ENCODE results near the gene CHST3. TPM values are rescaled to one million over a fixed set of nuclear protein-coding genes. Genes with fewer than 3 reads are reported as not detected.

Gene CHST3
- total and polyA plus RNA-seq, 10 of the 15 experiments (the other 5 are each of a cell fraction or from before 2014, with no cell fraction given), result 0.03 to 0.50 (median 0.05) TPM; not detected in 2

- CTCF ChIA-PET, result interaction anchor here (1.1 to 3.8 kb wide), 7 partner anchors 11 to 85 kb away, joined by 3 to 15 read pairs (median 7); no protein-coding TSS in a partner anchor
- Histone ChIP-seq H3K79me2 (ENCODE audit: control insufficient read depth, insufficient read depth, low read length) (no peaks in the 10 kb centered on the region), H3K9ac (ENCODE audit: control insufficient read depth, insufficient read depth, low read length) (no peak overlapping the region; the same call in 1 of the 2 replicates), H3K9me3 (replicated peaks; ENCODE audit: control insufficient read depth, insufficient read depth, low read length) (no peaks in the 10 kb centered on the region), H3K4me2 (ENCODE audit: control insufficient read depth, insufficient read depth) (no peak overlapping the region), H4K20me1 (ENCODE audit: control insufficient read depth, insufficient read depth) (no peaks in the 10 kb centered on the region), H3K4me3 (no peak overlapping the region), H3K36me3 (ENCODE audit: control insufficient read depth in 2 of 2, insufficient read depth in 2 of 2, low read length in 1 of 2) (no peaks in the 10 kb centered on the region), H2AFZ (ENCODE audit: control insufficient read depth, low read depth, low read length) (no peak overlapping the region; the same call in 1 of the 2 replicates), H3K4me1 (ENCODE audit: control insufficient read depth, insufficient read depth, low read length) (peaks cover 44% of the 10 kb centered on the region), H3K27ac (ENCODE audit: control insufficient read depth, insufficient read depth) (0 out of 2 replicates have a peak overlapping the region, but pooled peaks have one; percentile 18), H3K27me3 (replicated peaks in 1 of 2; ENCODE audit: control insufficient read depth in 2 of 2, insufficient read depth in 2 of 2, low read length in 1 of 2) (no peaks in the 10 kb centered on the region; a peak in 1 of 4 replicates)
- in situ Hi-C loops (cut with MboI) (no loop called here), intact Hi-C loops (cut with micrococcal nuclease; ENCODE audit: unreplicated experiment) (loop anchor here (5.0 kb wide), 1 partner anchor 236 kb away; the partner anchor contains the start of genes ANAPC16 and ASCC1)
- peak; percentile 12 for ATAC-seq
- 48% methylated on average over 14 of the region's 14 CpGs for WGBS (ENCODE audit: insufficient coverage, insufficient replicate concordance, low lambda C conversion rate, missing lambda C conversion rate)
- POLR2A ChIA-PET, result interaction anchor here (0.6 kb wide), 1 partner anchor 16 kb away, joined by 3 read pairs; no protein-coding TSS in a partner anchor
- DNase-seq (ENCODE audit: low read depth, low spot score), result peak; percentile 44
- RAD21 ChIA-PET (ENCODE audit: unreplicated experiment), result interaction anchor here (1.1 to 2.2 kb wide), 5 partner anchors 15 to 78 kb away, joined by 3 to 7 read pairs (median 4); no protein-coding TSS in a partner anchor
- FAIRE-seq, result no peak
- peak; percentile 53; the same call in 1 of the 2 replicates for TF ChIP-seq GATAD2B (conservative IDR thresholded peaks at IDR 0.05; ENCODE audit: low read depth)
- TF ChIP-seq, protein P1, sequence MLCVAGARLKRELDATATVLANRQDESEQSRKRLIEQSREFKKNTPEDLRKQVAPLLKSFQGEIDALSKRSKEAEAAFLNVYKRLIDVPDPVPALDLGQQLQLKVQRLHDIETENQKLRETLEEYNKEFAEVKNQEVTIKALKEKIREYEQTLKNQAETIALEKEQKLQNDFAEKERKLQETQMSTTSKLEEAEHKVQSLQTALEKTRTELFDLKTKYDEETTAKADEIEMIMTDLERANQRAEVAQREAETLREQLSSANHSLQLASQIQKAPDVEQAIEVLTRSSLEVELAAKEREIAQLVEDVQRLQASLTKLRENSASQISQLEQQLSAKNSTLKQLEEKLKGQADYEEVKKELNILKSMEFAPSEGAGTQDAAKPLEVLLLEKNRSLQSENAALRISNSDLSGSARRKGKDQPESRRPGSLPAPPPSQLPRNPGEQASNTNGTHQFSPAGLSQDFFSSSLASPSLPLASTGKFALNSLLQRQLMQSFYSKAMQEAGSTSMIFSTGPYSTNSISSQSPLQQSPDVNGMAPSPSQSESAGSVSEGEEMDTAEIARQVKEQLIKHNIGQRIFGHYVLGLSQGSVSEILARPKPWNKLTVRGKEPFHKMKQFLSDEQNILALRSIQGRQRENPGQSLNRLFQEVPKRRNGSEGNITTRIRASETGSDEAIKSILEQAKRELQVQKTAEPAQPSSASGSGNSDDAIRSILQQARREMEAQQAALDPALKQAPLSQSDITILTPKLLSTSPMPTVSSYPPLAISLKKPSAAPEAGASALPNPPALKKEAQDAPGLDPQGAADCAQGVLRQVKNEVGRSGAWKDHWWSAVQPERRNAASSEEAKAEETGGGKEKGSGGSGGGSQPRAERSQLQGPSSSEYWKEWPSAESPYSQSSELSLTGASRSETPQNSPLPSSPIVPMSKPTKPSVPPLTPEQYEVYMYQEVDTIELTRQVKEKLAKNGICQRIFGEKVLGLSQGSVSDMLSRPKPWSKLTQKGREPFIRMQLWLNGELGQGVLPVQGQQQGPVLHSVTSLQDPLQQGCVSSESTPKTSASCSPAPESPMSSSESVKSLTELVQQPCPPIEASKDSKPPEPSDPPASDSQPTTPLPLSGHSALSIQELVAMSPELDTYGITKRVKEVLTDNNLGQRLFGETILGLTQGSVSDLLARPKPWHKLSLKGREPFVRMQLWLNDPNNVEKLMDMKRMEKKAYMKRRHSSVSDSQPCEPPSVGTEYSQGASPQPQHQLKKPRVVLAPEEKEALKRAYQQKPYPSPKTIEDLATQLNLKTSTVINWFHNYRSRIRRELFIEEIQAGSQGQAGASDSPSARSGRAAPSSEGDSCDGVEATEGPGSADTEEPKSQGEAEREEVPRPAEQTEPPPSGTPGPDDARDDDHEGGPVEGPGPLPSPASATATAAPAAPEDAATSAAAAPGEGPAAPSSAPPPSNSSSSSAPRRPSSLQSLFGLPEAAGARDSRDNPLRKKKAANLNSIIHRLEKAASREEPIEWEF (IDR thresholded peaks at IDR 0.05; ENCODE audit: insufficient replicate concordance, low read depth, low read length), result peak; percentile 67
- TF ChIP-seq ZNF687 (IDR thresholded peaks at IDR 0.05), result peak; percentile 41
- no peak for TF ChIP-seq POLR2AphosphoS2 (IDR thresholded peaks at IDR 0.05; ENCODE audit: low read depth, low read length)
- TF ChIP-seq MEF2B (IDR thresholded peaks at IDR 0.05; ENCODE audit: partially characterized antibody, poor library complexity, severe bottlenecking), result peak; percentile 97
- TF ChIP-seq PAX5 (IDR thresholded peaks at IDR 0.05; ENCODE audit: borderline replicate concordance, low read depth, low read length), result peak; percentile 57; the same call in 1 of the 2 replicates
- no peak for TF ChIP-seq FOS (IDR thresholded peaks at IDR 0.05; ENCODE audit: borderline replicate concordance, extremely low read depth, insufficient read length)
- TF ChIP-seq, protein P2, sequence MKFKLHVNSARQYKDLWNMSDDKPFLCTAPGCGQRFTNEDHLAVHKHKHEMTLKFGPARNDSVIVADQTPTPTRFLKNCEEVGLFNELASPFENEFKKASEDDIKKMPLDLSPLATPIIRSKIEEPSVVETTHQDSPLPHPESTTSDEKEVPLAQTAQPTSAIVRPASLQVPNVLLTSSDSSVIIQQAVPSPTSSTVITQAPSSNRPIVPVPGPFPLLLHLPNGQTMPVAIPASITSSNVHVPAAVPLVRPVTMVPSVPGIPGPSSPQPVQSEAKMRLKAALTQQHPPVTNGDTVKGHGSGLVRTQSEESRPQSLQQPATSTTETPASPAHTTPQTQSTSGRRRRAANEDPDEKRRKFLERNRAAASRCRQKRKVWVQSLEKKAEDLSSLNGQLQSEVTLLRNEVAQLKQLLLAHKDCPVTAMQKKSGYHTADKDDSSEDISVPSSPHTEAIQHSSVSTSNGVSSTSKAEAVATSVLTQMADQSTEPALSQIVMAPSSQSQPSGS (IDR thresholded peaks at IDR 0.05; ENCODE audit: low read length), result no peak
- no TSS peak for BruUV-seq (replicated peaks)
- SMC1A ChIA-PET (ENCODE audit: uncharacterized antibody, unreplicated experiment), result interaction anchor here (0.9 to 1.4 kb wide), 3 partner anchors 9 to 42 kb away, joined by 3 read pairs; no protein-coding TSS in a partner anchor
Observed at GRCh38 chr10:71981015-71981875, 17.1 kb downstream of the CHST3 start.

Data from GM12878 (cell line).